Neural crest cell (in vitro differentiated cells): Measurements from ENCODE around the gene DES. TPM values are rescaled to one million over a fixed set of nuclear protein-coding genes. Genes with fewer than 3 reads are reported as not detected.

Source experiments
- DNase-seq: peaks from one replicate; pipeline ENCODE4 v3.0.0; 2021; ENCODE audit warnings: low read depth, mixed read lengths, low spot score
- H3K27ac Mint-ChIP-seq: one replicate; pipeline ENCODE4 v1.8.0; 2021; ENCODE audit warnings: mild to moderate bottlenecking, mixed read lengths; ENCODE audit not compliant: unreplicated experiment
- H3K27me3 Mint-ChIP-seq: 2 replicates; pipeline ENCODE4 v1.8.0; 2021; ENCODE audit warnings: low read depth, mild to moderate bottlenecking, mixed read lengths
- H3K36me3 Mint-ChIP-seq: 2 replicates; pipeline ENCODE4 v1.8.0; 2021; ENCODE audit warnings: low read depth, mild to moderate bottlenecking, mixed read lengths
- H3K4me1 Mint-ChIP-seq: 2 replicates; pipeline ENCODE4 v1.8.0; 2021; ENCODE audit warnings: mixed read lengths
- H3K4me3 Mint-ChIP-seq: one replicate; pipeline ENCODE4 v1.8.0; 2021; ENCODE audit warnings: mild to moderate bottlenecking, mixed read lengths
- H3K9me3 Mint-ChIP-seq: 2 replicates; pipeline ENCODE4 v1.8.0; 2021; ENCODE audit warnings: mixed read lengths
- total RNA-seq: library from RNA; stranded (reverse); gene quantifications from 2 replicates; pipeline ENCODE4 v1.2.1, GENCODE V29; 2021
- TF ChIP-seq, protein P1 (sequence below): fragments of 200-600 bp; sonication (generic); conservative IDR thresholded peaks from 2 replicates; pipeline ENCODE4 v1.5.0; 2021; ENCODE audit warnings: antibody characterized with exemption, mild to moderate bottlenecking

The DES gene
- total RNA-seq, 1 donor from 2014 or later: 0.28 TPM

DNA sequence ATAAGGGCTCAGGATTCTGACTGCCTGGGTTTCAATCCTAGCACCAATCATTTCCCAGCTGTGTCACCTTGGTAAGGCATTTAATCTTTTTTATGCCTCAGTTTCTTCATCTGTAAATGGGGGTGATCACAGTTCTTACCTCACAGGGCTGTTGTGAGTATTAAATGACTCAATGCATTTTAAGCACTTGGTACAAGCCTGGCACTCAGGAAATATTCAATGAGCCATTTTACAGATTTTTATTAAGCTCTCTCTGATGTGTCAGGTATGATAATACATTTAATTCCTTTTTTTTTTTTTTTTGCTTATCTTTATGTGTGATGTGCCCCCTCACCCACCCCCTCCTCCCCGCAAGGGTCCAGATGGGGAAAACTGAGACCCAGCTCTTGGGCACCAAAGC is 28.5 kb downstream of the DES start:
- Mint-ChIP-seq H3K27me3 (peaks cover 46% of the 10 kb centered on the region), H3K4me1 (peaks cover 20% of the 10 kb centered on the region), H3K9me3 (no peaks in the 10 kb centered on the region), H3K36me3 (no peaks in the 10 kb centered on the region), H3K27ac (no peak overlapping the region), H3K4me3 (no peak overlapping the region)
- TF ChIP-seq, protein P1, sequence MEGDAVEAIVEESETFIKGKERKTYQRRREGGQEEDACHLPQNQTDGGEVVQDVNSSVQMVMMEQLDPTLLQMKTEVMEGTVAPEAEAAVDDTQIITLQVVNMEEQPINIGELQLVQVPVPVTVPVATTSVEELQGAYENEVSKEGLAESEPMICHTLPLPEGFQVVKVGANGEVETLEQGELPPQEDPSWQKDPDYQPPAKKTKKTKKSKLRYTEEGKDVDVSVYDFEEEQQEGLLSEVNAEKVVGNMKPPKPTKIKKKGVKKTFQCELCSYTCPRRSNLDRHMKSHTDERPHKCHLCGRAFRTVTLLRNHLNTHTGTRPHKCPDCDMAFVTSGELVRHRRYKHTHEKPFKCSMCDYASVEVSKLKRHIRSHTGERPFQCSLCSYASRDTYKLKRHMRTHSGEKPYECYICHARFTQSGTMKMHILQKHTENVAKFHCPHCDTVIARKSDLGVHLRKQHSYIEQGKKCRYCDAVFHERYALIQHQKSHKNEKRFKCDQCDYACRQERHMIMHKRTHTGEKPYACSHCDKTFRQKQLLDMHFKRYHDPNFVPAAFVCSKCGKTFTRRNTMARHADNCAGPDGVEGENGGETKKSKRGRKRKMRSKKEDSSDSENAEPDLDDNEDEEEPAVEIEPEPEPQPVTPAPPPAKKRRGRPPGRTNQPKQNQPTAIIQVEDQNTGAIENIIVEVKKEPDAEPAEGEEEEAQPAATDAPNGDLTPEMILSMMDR: no peak
- DNase-seq: no peak

DNA sequence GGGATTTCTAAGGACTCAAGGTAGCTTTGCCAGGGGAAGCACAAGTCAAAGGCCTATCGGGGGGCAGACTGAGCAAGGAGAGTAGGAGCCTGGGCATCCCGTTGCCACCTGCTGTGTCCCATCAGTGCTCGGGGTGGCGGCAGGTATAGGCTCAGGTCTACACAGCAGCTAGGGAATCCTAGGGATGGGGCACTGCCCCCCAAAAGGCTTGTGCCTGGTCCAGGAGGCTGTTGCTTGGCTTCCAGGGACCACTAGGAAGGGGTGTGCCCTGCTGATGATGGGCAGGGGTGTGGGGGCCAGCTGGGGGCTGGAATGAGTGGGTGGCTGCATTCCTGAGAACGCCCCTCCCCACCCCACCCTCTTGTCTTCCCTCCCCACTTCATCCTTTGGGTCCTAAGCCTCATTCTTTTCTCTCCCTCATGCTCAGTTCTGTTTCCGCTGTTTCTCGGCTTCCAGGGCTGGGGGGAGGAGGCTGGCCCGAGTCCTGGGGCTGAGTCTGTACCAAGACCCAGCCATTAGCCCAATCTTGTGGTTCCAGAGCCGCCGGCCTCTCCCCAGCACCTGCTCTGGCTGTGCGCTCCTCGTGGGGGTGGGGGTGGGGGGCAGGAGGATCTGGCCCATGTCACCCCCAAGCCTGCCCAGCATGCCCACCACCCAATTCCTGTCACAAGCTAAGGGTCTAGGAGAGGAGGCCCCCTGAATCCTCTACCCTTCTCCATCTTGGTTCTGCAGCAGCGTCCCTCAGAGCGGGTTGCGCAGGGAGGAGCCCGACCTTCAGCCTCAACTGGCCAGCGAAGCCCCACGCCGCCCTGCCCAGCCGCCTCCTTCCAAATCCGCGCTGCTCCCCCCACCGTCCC is 29.3 kb downstream of the DES start:
- Mint-ChIP-seq H3K4me1 (peaks cover 20% of the 10 kb centered on the region), H3K27ac (no peak overlapping the region), H3K36me3 (no peaks in the 10 kb centered on the region), H3K4me3 (no peak overlapping the region), H3K9me3 (no peaks in the 10 kb centered on the region), H3K27me3 (peaks cover 43% of the 10 kb centered on the region)
- no peak for DNase-seq
- TF ChIP-seq, protein P1: no peak

DNA sequence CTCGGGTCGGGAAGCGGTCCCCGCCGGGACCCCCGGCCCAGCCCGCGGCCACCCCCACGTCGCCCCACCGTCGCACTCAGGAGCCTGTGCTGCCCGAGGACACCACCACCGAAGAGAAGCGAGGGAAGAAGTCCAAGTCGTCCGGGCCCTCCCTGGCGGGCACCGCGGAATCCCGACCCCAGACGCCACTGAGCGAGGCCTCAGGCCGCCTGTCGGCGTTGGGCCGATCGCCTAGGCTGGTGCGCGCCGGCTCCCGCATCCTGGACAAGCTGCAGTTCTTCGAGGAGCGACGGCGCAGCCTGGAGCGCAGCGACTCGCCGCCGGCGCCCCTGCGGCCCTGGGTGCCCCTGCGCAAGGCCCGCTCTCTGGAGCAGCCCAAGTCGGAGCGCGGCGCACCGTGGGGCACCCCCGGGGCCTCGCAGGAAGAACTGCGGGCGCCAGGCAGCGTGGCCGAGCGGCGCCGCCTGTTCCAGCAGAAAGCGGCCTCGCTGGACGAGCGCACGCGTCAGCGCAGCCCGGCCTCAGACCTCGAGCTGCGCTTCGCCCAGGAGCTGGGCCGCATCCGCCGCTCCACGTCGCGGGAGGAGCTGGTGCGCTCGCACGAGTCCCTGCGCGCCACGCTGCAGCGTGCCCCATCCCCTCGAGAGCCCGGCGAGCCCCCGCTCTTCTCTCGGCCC is 30.1 kb downstream of the DES start:
- Mint-ChIP-seq H3K9me3 (no peaks in the 10 kb centered on the region), H3K4me3 (no peak overlapping the region), H3K36me3 (no peaks in the 10 kb centered on the region), H3K4me1 (peaks cover 22% of the 10 kb centered on the region), H3K27ac (no peak overlapping the region), H3K27me3 (peaks cover 35% of the 10 kb centered on the region)
- no peak for DNase-seq
- TF ChIP-seq, protein P1: no peak

DNA sequence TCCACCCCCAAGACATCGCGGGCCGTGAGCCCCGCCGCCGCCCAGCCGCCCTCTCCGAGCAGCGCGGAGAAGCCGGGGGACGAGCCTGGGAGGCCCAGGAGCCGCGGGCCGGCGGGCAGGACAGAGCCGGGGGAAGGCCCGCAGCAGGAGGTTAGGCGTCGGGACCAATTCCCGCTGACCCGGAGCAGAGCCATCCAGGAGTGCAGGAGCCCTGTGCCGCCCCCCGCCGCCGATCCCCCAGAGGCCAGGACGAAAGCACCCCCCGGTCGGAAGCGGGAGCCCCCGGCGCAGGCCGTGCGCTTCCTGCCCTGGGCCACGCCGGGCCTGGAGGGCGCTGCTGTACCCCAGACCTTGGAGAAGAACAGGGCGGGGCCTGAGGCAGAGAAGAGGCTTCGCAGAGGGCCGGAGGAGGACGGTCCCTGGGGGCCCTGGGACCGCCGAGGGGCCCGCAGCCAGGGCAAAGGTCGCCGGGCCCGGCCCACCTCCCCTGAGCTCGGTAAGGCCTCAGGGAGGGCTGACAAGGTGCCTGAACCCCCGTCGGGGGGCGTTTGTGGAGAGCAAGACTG is 30.7 kb downstream of the DES start:
- TF ChIP-seq, protein P1: no peak
- H3K4me1 Mint-ChIP-seq: peaks cover 26% of the 10 kb centered on the region
- no peak overlapping the region for H3K27ac Mint-ChIP-seq
- no peaks in the 10 kb centered on the region for H3K36me3 Mint-ChIP-seq
- H3K9me3 Mint-ChIP-seq: no peaks in the 10 kb centered on the region
- no peak for DNase-seq
- peaks cover 29% of the 10 kb centered on the region for H3K27me3 Mint-ChIP-seq
- H3K4me3 Mint-ChIP-seq: no peak overlapping the region

DNA sequence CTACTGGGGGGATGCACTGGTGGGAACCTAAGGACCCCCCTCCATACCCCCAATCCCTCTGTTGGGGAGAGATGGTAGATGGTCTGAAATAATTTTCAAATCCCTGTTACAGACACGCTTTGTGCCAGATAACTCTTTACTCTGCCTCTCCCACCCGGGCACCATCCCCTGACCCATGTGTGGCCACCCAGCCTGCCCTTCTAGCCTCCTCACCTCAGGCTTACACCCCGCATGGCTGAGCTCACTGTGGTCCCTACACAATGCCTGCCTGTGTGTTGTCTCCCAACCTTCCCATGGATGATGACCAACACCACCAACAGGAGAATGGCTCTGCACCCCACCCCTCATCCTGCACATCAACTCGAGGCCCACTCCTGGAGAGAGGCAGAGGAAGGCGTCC is 31.4 kb downstream of the DES start:
- H3K4me1 Mint-ChIP-seq: peaks cover 26% of the 10 kb centered on the region
- H3K4me3 Mint-ChIP-seq: no peak overlapping the region
- no peaks in the 10 kb centered on the region for H3K36me3 Mint-ChIP-seq
- no peak for DNase-seq
- H3K27ac Mint-ChIP-seq: no peak overlapping the region
- TF ChIP-seq, protein P1: no peak
- no peaks in the 10 kb centered on the region for H3K9me3 Mint-ChIP-seq
- H3K27me3 Mint-ChIP-seq: peaks cover 23% of the 10 kb centered on the region
